Mesothelial cell of epicardium (in vitro differentiated cells): ENCODE data around the gene CCDC8. TPM values are rescaled to one million over a fixed set of nuclear protein-coding genes. Genes with fewer than 3 reads are reported as not detected.
"Not testable (repeated sequence)": the region's sequence is repeated elsewhere in the genome, so short reads cannot be mapped to it uniquely, and the experiment has no call there.

Experiments used
- DNase-seq, 2 experiments: peaks; one replicate each; pipeline ENCODE4 v3.0.0; 2021; ENCODE audit warnings: low spot score in 2 of 2; ENCODE audit not compliant: unreplicated experiment in 2 of 2
- H3K27ac Mint-ChIP-seq: 2 replicates; pipeline ENCODE4 v1.8.0; 2021; ENCODE audit warnings: mixed read lengths
- H3K27me3 Mint-ChIP-seq: 2 replicates; pipeline ENCODE4 v1.8.0; 2021; ENCODE audit warnings: low read depth, mixed read lengths
- H3K36me3 Mint-ChIP-seq: 2 replicates; pipeline ENCODE4 v1.8.0; 2021; ENCODE audit warnings: mixed read lengths
- H3K4me1 Mint-ChIP-seq: 2 replicates; pipeline ENCODE4 v1.8.0; 2021; ENCODE audit warnings: mixed read lengths
- H3K4me3 Mint-ChIP-seq: 2 replicates; pipeline ENCODE4 v1.8.0; 2021; ENCODE audit warnings: mild to moderate bottlenecking, moderate library complexity, mixed read lengths
- H3K9me3 Mint-ChIP-seq: 2 replicates; pipeline ENCODE4 v1.8.0; 2021; ENCODE audit warnings: mixed read lengths
- CTCF ChIP-seq: fragments of 200-600 bp; sonication (generic); IDR thresholded peaks from one replicate; pipeline ENCODE4 v1.5.0; 2021; ENCODE audit warnings: antibody characterized with exemption; ENCODE audit not compliant: unreplicated experiment
- total RNA-seq: library from RNA; stranded (reverse); gene quantifications from 3 replicates; pipeline ENCODE4 v1.2.1, GENCODE V29; 2021

CCDC8 gene
- total RNA-seq, 1 donor from 2014 or later = 50.7 TPM

DNA sequence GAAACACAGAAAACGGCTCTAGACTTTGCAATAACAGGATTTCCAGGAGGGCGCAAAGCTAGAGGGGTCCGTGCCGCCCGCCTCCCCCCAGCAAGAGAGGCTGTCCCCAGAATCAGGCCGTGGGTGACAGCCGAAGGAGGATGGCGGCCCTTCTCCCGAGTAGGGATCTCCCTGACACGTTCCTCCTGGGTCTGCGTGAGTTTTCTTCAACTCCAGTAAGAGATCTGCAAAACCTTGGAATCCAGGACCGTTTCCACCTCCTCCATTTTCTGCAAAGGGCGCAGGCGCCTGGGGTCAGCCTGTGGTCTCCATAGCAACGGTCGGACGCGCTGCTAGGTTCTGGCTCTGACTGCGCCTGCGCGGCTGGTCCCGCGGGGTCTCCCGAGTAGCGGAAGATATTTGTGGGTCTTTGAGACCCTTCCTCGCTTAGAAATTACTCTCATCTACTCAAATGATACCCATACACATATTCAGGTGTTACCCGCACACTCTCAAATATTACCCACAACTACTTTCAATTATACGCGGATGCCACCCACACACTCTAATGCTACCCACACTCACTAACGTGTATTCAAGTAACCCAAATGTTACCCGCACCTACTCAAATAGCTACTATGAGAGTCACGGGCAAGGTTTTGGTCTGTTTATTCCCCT lies 13.3 kb upstream of the CCDC8 start:
- no peak for TF ChIP-seq CTCF
- H3K27ac Mint-ChIP-seq = peak overlapping the region; percentile 93

GRCh38 chr19:46426035-46426505 lies 12.7 kb upstream of the CCDC8 start:
- H3K4me1 Mint-ChIP-seq = peaks cover 36% of the 10 kb centered on the region
- H3K36me3 Mint-ChIP-seq = no peaks in the 10 kb centered on the region
- DNase-seq = no peak
- H3K27me3 Mint-ChIP-seq = peaks cover 20% of the 10 kb centered on the region
- peak overlapping the region; percentile 93 for H3K27ac Mint-ChIP-seq
- H3K9me3 Mint-ChIP-seq = no peaks in the 10 kb centered on the region
- TF ChIP-seq CTCF = no peak
- H3K4me3 Mint-ChIP-seq = peak overlapping the region; percentile 70

More for the DNA sequence above, 13.3 kb upstream of the CCDC8 start:
- Mint-ChIP-seq H3K4me3 (peak overlapping the region; percentile 70), H3K27me3 (peaks cover 21% of the 10 kb centered on the region), H3K4me1 (peaks cover 36% of the 10 kb centered on the region), H3K36me3 (no peaks in the 10 kb centered on the region), H3K9me3 (no peaks in the 10 kb centered on the region)
- peak; percentile 78 to 86 for DNase-seq

GRCh38 chr19:46423188-46423587 lies 9.8 kb upstream of the CCDC8 start:
- no peak overlapping the region for H3K27ac Mint-ChIP-seq
- no peaks in the 10 kb centered on the region for H3K36me3 Mint-ChIP-seq
- no peak for TF ChIP-seq CTCF
- no peaks in the 10 kb centered on the region for H3K9me3 Mint-ChIP-seq
- peaks cover 8% of the 10 kb centered on the region for H3K27me3 Mint-ChIP-seq
- no peak for DNase-seq
- no peak overlapping the region for H3K4me3 Mint-ChIP-seq
- peaks cover 27% of the 10 kb centered on the region for H3K4me1 Mint-ChIP-seq

DNA sequence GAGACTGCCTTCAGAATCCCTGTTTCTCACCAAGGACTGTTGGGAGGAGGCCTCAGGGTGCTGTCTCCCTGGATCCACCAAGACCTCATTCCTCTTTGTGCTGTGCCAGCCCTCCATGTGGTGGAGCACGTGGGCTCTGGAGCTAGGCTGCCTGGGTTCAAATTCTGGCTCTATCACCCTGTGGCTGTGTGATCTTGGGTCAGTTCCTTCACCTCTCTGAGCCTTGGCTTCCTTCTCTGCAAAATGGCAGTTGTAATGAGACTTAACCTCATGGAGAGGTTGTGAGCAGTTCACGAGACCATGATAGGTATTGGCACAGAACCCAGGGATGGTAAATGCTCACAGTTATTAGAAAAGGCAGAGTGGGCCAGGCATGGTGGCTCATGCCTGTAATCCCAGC lies 9.0 kb upstream of the CCDC8 start:
- no peaks in the 10 kb centered on the region for H3K36me3 Mint-ChIP-seq
- no peaks in the 10 kb centered on the region for H3K9me3 Mint-ChIP-seq
- no peak for DNase-seq
- no peak overlapping the region for H3K4me3 Mint-ChIP-seq
- H3K4me1 Mint-ChIP-seq = peaks cover 26% of the 10 kb centered on the region
- H3K27me3 Mint-ChIP-seq = peaks cover 1% of the 10 kb centered on the region
- no peak for TF ChIP-seq CTCF
- no peak overlapping the region for H3K27ac Mint-ChIP-seq

DNA sequence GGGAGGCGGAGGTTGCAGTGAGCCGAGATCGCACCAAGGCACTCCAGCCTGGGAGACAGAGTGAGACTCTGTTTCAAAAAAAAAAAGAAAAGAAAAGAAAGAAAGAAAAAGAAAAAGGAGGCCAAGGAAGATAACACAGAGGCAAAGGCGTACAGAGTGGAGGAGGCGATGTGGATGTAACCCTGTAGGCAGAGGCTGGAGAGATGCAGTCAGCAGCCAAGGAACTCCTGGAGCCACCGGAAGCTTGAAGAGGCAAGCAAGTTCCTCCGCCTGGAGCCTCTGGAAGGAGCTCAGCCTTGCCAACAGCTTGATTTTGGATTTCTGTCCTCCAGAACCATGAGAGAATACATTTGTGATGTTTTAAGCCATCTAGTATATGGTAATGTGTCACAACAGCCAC lies 6.7 kb upstream of the CCDC8 start:
- H3K27ac Mint-ChIP-seq = no peak overlapping the region
- no peak for DNase-seq
- peaks cover 23% of the 10 kb centered on the region for H3K4me1 Mint-ChIP-seq
- no peaks in the 10 kb centered on the region for H3K27me3 Mint-ChIP-seq
- no peak overlapping the region for H3K4me3 Mint-ChIP-seq
- no peak for TF ChIP-seq CTCF
- no peaks in the 10 kb centered on the region for H3K36me3 Mint-ChIP-seq
- no peaks in the 10 kb centered on the region for H3K9me3 Mint-ChIP-seq

- Mint-ChIP-seq H3K4me1 (peaks cover 42% of the 10 kb centered on the region), H3K27ac (peak overlapping the region; percentile 86), H3K4me3 (peak overlapping the region; percentile 41)
- peak; percentile 95 for DNase-seq
- not testable (repeated sequence) for H3K27me3 Mint-ChIP-seq, H3K9me3 Mint-ChIP-seq, H3K36me3 Mint-ChIP-seq
Measured at GRCh38 chr19:46415804-46416709, 2.7 kb upstream of the CCDC8 start.

DNA sequence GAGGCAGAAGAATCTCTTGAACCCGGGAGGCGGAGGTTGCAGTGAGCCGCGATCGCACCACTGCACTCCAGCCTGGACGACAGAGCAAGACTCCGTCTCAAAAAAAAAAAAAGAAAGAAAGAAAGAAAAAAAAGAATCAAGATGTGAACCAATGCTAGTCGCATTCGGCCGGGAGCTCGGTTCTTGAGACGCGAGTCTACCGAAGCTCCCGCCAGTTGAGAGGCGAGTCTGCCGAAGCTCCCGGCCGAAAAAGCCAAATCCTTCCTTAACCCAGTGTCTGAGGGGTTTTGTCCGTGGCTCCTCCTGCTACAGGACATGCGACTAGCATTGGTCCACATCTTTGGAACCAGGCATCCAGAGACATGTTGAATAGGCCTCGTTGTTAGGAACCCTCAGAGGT lies 1.5 kb upstream of the CCDC8 start:
- Mint-ChIP-seq H3K4me1 (peaks cover 52% of the 10 kb centered on the region), H3K27ac (peak overlapping the region; percentile 86)
- H3K9me3 Mint-ChIP-seq, H3K27me3 Mint-ChIP-seq, H3K36me3 Mint-ChIP-seq, H3K4me3 Mint-ChIP-seq, DNase-seq: not testable (repeated sequence)
